SK-N-SH (cell line): ENCODE results near the gene PNKP. TPM values are rescaled to one million over a fixed set of nuclear protein-coding genes. Genes with fewer than 3 reads are reported as not detected.
A peak's percentile ranks its signal among the peaks of the same experiment; 100 is the strongest.

Experiments
- CTCF ChIA-PET: fragments of 300-600, 350-600 bp; formaldehyde crosslinking; extraction: SDS; loops from one replicate; lab custom pipeline; 2021; lab: Yijun Ruan, JAX
- POLR2A ChIA-PET: fragments of 350-600 bp; sonication (Branson Sonifier 250); formaldehyde crosslinking; extraction: SDS; loops from one replicate; lab custom pipeline; 2020; ENCODE audit warnings: antibody characterized with exemption, inconsistent platforms; lab: Yijun Ruan, JAX
- DNase-seq: peaks from one replicate; pipeline ENCODE4 v3.0.0; 2012
- H2AFZ ChIP-seq: fragments of 200-600 bp; sonication (generic); 2 replicates; pipeline ENCODE4 v1.8.1; 2016; ENCODE audit warnings: antibody characterized with exemption, mild to moderate bottlenecking, low read depth
- H3F3A ChIP-seq: fragments of 200-600 bp; sonication (generic); replicated peaks from 2 replicates; pipeline ENCODE3; 2016; ENCODE audit warnings: antibody characterized with exemption, mild to moderate bottlenecking; ENCODE audit not compliant: insufficient read depth
- H3K27ac ChIP-seq, 2 experiments: fragments of 200-500 bp in 1 of 2; fragments of 200-600 bp in 1 of 2; sonication (Bioruptor generic) in 1 of 2; sonication (generic), shearing (Covaris generic) in 1 of 2; 2 replicates each; pipeline versions ENCODE4 v1.5.1 to v1.6.1; 2014 to 2016; ENCODE audit warnings: low read depth in 2 of 2, inconsistent platforms in 1 of 2, low read length in 1 of 2, mild to moderate bottlenecking in 1 of 2, mixed read lengths in 1 of 2
- H3K27me3 ChIP-seq: fragments of 200-600 bp; sonication (generic), shearing (Covaris generic); 2 replicates; pipeline ENCODE4 v1.6.1; 2016; ENCODE audit warnings: mixed run types; ENCODE audit not compliant: insufficient read depth
- H3K36me3 ChIP-seq, 2 experiments: fragments of 200-500 bp in 1 of 2; fragments of 200-600 bp in 1 of 2; sonication (Bioruptor generic) in 1 of 2; sonication (generic) in 1 of 2; replicated peaks in 1 of 2; 2 replicates each; pipeline versions ENCODE3 to v1.5.1; 2014 to 2016; ENCODE audit warnings: low read length in 1 of 2, mild to moderate bottlenecking in 1 of 2; ENCODE audit not compliant: insufficient read depth in 2 of 2, control insufficient read depth in 1 of 2
- H3K4me1 ChIP-seq, 2 experiments: fragments of 200-500 bp in 1 of 2; fragments of 200-600 bp in 1 of 2; sonication (Bioruptor generic) in 1 of 2; sonication (generic), shearing (Covaris generic) in 1 of 2; 2 replicates each; pipeline versions ENCODE4 v1.5.1 to v1.6.1; 2014 to 2016; ENCODE audit warnings: low read depth in 1 of 2, low read length in 1 of 2, mixed run types in 1 of 2; ENCODE audit not compliant: insufficient read depth in 2 of 2, control insufficient read depth in 1 of 2
- H3K4me2 ChIP-seq: fragments of 200-600 bp; sonication (generic), shearing (Covaris generic); 2 replicates; pipeline ENCODE4 v1.6.1; 2017; ENCODE audit warnings: mixed run types
- H3K4me3 ChIP-seq, 2 experiments: fragments of 200-500 bp in 1 of 2; fragments of 200-600 bp in 1 of 2; sonication (Bioruptor generic) in 1 of 2; sonication (generic), shearing (Covaris generic) in 1 of 2; 2 replicates each; pipeline versions ENCODE4 v1.5.1 to v1.8.1; 2014 to 2016; ENCODE audit warnings: low read depth in 2 of 2, inconsistent platforms in 1 of 2, low read length in 1 of 2, mild to moderate bottlenecking in 1 of 2, mixed read lengths in 1 of 2, moderate library complexity in 1 of 2
- H3K79me2 ChIP-seq: fragments of 200-600 bp; sonication (generic); 2 replicates; pipeline ENCODE4 v1.8.1; 2017; ENCODE audit warnings: mild to moderate bottlenecking; ENCODE audit not compliant: insufficient read depth
- H3K9ac ChIP-seq: fragments of 200-600 bp; sonication (generic); 2 replicates; pipeline ENCODE4 v1.6.1; 2017; ENCODE audit warnings: mixed run types
- H3K9me2 ChIP-seq: fragments of 200-600 bp; sonication (generic); 2 replicates; pipeline ENCODE4 v1.6.1; 2017; ENCODE audit warnings: mixed run types
- H3K9me3 ChIP-seq: fragments of 200-600 bp; sonication (generic); 2 replicates; pipeline ENCODE4 v1.6.1; 2017; ENCODE audit warnings: mixed run types, mild to moderate bottlenecking, moderate library complexity
- H4K20me1 ChIP-seq: fragments of 200-600 bp; sonication (generic); 2 replicates; pipeline ENCODE4 v1.6.1; 2017; ENCODE audit warnings: mild to moderate bottlenecking, mixed run types; ENCODE audit not compliant: insufficient read depth
- CHD2 ChIP-seq: fragments of 150-350 bp; IDR thresholded peaks from 2 replicates; pipeline ENCODE4 v1.6.1; 2018; ENCODE audit warnings: low read length; ENCODE audit not compliant: partially characterized antibody
- ELF1 ChIP-seq: IDR thresholded peaks from 2 replicates; pipeline ENCODE4 v1.4.0; 2012
- EP300 ChIP-seq, 2 experiments: IDR thresholded peaks; 2 replicates each; pipeline versions ENCODE4 v1.4.0 to v1.6.1; 2012; ENCODE audit warnings: borderline replicate concordance in 1 of 2, low read depth in 1 of 2, low read length in 1 of 2
- FOXM1 ChIP-seq: IDR thresholded peaks from 2 replicates; pipeline ENCODE4 v1.4.0; 2012; ENCODE audit warnings: low read depth, mild to moderate bottlenecking
- MEF2A ChIP-seq: IDR thresholded peaks from 2 replicates; pipeline ENCODE4 v1.4.0; 2012; ENCODE audit warnings: low read depth, borderline replicate concordance
- POLR2AphosphoS5 ChIP-seq: IDR thresholded peaks from 2 replicates; pipeline ENCODE4 v1.6.1; 2012; ENCODE audit warnings: low read depth, low read length
- RFX5 ChIP-seq: IDR thresholded peaks from 2 replicates; pipeline ENCODE4 v1.6.1; 2012; ENCODE audit warnings: mild to moderate bottlenecking, improper control_type of control experiment, low read length
- YY1 ChIP-seq: IDR thresholded peaks from 2 replicates; pipeline ENCODE4 v1.4.0; 2012; ENCODE audit warnings: low read depth, mild to moderate bottlenecking
- WGBS: methylation state at CpG from one replicate; pipeline ENCODE4 v1.1.6; 2017; ENCODE audit warnings: low lambda C conversion rate; 5-methylcytosine and 5-hydroxymethylcytosine counted together
- polyA plus RNA-seq, 3 experiments: library from polyadenylated mRNA; depleted of rRNA; stranded (reverse); fragments of >200 nt; gene quantifications; 2 replicates each; pipeline ENCODE4 v1.2.3, GENCODE V29; 2012
- TF ChIP-seq, protein P1 (sequence below): IDR thresholded peaks from 2 replicates; pipeline ENCODE4 v1.6.1; 2012; ENCODE audit warnings: mild to moderate bottlenecking, low read depth, low read length, moderate library complexity
- TF ChIP-seq, protein P2 (sequence below): IDR thresholded peaks from 2 replicates; pipeline ENCODE4 v1.4.0; 2012; ENCODE audit warnings: low read depth, borderline replicate concordance
- TF ChIP-seq, protein P3 (sequence below): IDR thresholded peaks from 2 replicates; pipeline ENCODE4 v1.4.0; 2012; ENCODE audit warnings: low read depth, borderline replicate concordance

PNKP gene
- polyA plus RNA-seq, 1 of the 3 experiments (the other 2 are of a cell fraction): 52.0 TPM

DNA sequence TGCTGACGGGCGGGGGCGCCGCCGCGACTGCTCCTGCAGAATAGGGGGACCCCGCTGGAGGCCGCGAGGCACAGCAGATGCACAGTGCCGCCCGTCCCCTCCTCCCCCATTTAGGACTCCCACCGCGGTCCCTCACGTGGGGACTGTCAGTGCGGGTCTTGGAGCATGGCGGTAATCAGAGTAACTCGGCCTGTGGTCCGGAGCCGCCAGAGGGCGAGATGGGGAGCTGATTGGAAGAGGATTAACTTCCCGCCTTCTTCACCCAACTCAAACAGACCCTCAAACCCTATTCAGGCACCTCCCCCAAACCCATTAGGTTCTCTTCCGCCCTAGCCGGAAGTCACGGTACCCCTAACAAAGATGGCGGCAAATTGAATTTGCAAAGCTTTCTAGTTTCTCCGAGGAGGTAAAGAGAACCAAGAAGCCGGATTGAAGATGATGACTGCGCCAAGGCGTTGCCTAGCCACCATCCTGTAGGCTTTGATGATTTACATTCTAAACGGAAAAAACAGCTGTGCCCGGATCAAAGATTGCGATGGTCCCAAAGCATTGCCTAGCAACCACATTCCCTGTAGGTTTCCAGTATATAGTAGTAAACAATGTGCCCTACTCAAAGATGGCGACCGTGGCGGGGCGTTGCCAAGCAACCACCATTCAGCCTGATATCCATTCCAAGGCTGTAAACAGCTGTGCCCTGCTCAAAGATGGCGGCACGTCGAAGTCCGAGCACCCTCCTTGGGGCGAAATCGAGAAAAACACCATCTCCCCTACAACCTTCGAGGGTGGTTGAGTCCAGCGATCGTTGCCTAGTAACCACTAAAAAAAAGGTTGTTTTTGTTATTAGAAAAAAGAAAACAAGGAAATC, 54.1 kb downstream of the PNKP start, which contains the start of gene FUZ (continued):
- TF ChIP-seq, protein P1, sequence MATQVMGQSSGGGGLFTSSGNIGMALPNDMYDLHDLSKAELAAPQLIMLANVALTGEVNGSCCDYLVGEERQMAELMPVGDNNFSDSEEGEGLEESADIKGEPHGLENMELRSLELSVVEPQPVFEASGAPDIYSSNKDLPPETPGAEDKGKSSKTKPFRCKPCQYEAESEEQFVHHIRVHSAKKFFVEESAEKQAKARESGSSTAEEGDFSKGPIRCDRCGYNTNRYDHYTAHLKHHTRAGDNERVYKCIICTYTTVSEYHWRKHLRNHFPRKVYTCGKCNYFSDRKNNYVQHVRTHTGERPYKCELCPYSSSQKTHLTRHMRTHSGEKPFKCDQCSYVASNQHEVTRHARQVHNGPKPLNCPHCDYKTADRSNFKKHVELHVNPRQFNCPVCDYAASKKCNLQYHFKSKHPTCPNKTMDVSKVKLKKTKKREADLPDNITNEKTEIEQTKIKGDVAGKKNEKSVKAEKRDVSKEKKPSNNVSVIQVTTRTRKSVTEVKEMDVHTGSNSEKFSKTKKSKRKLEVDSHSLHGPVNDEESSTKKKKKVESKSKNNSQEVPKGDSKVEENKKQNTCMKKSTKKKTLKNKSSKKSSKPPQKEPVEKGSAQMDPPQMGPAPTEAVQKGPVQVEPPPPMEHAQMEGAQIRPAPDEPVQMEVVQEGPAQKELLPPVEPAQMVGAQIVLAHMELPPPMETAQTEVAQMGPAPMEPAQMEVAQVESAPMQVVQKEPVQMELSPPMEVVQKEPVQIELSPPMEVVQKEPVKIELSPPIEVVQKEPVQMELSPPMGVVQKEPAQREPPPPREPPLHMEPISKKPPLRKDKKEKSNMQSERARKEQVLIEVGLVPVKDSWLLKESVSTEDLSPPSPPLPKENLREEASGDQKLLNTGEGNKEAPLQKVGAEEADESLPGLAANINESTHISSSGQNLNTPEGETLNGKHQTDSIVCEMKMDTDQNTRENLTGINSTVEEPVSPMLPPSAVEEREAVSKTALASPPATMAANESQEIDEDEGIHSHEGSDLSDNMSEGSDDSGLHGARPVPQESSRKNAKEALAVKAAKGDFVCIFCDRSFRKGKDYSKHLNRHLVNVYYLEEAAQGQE: no peak
- peak; percentile 74; the same call in 1 of the 2 replicates for TF ChIP-seq ELF1
- TF ChIP-seq FOXM1: 0 out of 2 replicates have a peak, but pooled peaks have one; percentile 41
- TF ChIP-seq CHD2: peak; percentile 48
- peak; percentile 99 for TF ChIP-seq YY1
- TF ChIP-seq RFX5: no peak
- no peak for TF ChIP-seq MEF2A
- TF ChIP-seq, protein P2, sequence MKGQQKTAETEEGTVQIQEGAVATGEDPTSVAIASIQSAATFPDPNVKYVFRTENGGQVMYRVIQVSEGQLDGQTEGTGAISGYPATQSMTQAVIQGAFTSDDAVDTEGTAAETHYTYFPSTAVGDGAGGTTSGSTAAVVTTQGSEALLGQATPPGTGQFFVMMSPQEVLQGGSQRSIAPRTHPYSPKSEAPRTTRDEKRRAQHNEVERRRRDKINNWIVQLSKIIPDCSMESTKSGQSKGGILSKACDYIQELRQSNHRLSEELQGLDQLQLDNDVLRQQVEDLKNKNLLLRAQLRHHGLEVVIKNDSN: peak; percentile 17; the same call in 1 of the 2 replicates
- 0 out of 2 replicates have a peak, but pooled peaks have one; percentile 29 for TF ChIP-seq POLR2AphosphoS5
- TF ChIP-seq, protein P3, sequence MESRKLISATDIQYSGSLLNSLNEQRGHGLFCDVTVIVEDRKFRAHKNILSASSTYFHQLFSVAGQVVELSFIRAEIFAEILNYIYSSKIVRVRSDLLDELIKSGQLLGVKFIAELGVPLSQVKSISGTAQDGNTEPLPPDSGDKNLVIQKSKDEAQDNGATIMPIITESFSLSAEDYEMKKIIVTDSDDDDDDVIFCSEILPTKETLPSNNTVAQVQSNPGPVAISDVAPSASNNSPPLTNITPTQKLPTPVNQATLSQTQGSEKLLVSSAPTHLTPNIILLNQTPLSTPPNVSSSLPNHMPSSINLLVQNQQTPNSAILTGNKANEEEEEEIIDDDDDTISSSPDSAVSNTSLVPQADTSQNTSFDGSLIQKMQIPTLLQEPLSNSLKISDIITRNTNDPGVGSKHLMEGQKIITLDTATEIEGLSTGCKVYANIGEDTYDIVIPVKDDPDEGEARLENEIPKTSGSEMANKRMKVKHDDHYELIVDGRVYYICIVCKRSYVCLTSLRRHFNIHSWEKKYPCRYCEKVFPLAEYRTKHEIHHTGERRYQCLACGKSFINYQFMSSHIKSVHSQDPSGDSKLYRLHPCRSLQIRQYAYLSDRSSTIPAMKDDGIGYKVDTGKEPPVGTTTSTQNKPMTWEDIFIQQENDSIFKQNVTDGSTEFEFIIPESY: no peak
- TF ChIP-seq EP300 (IDR thresholded peaks at IDR 0.05; ENCODE audit: borderline replicate concordance in 1 of 2, low read depth in 1 of 2, low read length in 1 of 2): no peak

DNA sequence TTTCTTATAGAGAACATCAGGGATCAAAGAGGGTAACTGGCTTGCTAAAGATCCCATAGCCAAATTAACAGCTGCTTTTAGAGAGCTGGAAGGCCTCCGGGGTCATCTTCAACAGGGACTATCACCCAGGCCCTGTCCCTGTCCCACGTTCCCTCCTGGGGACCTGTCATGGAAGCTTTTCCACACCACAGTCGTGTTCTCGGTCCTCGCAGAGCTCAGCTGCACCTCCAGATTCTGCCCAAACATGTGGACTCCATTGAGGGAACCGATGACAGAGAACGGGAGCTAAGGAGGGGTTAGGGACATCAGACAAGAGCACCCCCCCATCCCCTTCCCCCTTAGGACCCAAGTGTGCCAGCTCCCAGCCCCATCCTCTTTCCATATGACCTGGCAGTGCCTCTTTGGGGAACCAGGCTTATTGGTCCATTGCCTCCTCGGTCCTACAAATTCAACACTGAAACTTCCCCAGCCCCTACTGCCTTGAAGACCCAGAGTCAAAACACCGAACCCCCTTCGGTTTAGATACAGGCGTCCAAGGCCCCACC, 54.9 kb downstream of the PNKP start:
- Histone ChIP-seq H3K4me1 (peaks cover 12 to 21% of the 10 kb centered on the region in 2 experiments), H3K4me2 (peak overlapping the region; percentile 89), H3K27me3 (no peaks in the 10 kb centered on the region), H3K9me2 (no peaks in the 10 kb centered on the region), H4K20me1 (peaks cover 4% of the 10 kb centered on the region; the same call in 1 of the 2 replicates), H3K79me2 (no peaks in the 10 kb centered on the region), H3F3A (peaks cover 30% of the 10 kb centered on the region), H3K27ac (peak overlapping the region; percentile 95 to 96), H2AFZ (peak overlapping the region; percentile 88), H3K36me3 (peaks cover 0 to 5% of the 10 kb centered on the region in 2 experiments), H3K9ac (peak overlapping the region; percentile 92), H3K9me3 (no peaks in the 10 kb centered on the region), H3K4me3 (peak overlapping the region; percentile 65 to 76)
- CTCF ChIA-PET: interaction anchor here (1.0 to 1.6 kb wide), 3 partner anchors 38 to 135 kb away, joined by 3 to 5 read pairs (median 3); partner anchors contain the start of genes CPT1C and PRMT1
- POLR2A ChIA-PET: interaction anchor here (0.6 to 2.0 kb wide), 6 partner anchors 10 to 100 kb away, joined by 3 to 15 read pairs (median 7); partner anchors contain the start of genes AKT1S1, PTOV1 and TBC1D17
- 56% methylated on average over 11 of the region's 11 CpGs for WGBS
- no peak for DNase-seq
- TF ChIP-seq, protein P2: no peak
